IMR-90 (cell line): ENCODE results near the gene HORMAD2. TPM values are rescaled to one million over a fixed set of nuclear protein-coding genes. Genes with fewer than 3 reads are reported as not detected.
A peak's percentile ranks its signal among the peaks of the same experiment; 100 is the strongest.

Experiments
- ATAC-seq: fragments of 200-7000 bp; cut with Tn5 transposase; 2 replicates; pipeline ENCODE4 v1.9.1; 2020; ENCODE audit warnings: low read depth, mild to moderate bottlenecking, moderate library complexity
- BruUV-seq: library from RNA; stranded (reverse); fragments of 400-500 nt; replicated peaks from 2 replicates; lab custom pipeline; 2021; lab: Mats Ljungman, UMichigan
- CTCF ChIA-PET: fragments of 300-600 bp; formaldehyde crosslinking; extraction: SDS; loops from one replicate; lab custom pipeline; 2021; ENCODE audit warnings: antibody characterized with exemption; lab: Yijun Ruan, JAX
- POLR2A ChIA-PET: fragments of 300-600 bp; sonication (Branson Sonifier 250); formaldehyde crosslinking; loops from one replicate; lab custom pipeline; 2022; ENCODE audit warnings: antibody characterized with exemption; ENCODE audit not compliant: unreplicated experiment; lab: Charles Lee
- DNase-seq: peaks from one replicate; pipeline ENCODE4 v3.0.0; 2013
- H2AFZ ChIP-seq: replicated peaks from 2 replicates; pipeline ENCODE3; 2013; ENCODE audit warnings: low read length, mild to moderate bottlenecking; ENCODE audit not compliant: poor library complexity
- H2AK5ac ChIP-seq: 2 replicates; pipeline ENCODE4 v1.6.1; 2013; ENCODE audit warnings: low read depth, low read length, inconsistent platforms
- H2AK9ac ChIP-seq: replicated peaks from 2 replicates; pipeline ENCODE3; 2013; ENCODE audit warnings: mild to moderate bottlenecking, low read depth, low read length, moderate library complexity; ENCODE audit not compliant: poor library complexity
- H2BK120ac ChIP-seq: 2 replicates; pipeline ENCODE4 v1.6.1; 2013; ENCODE audit warnings: low read depth, low read length, inconsistent platforms
- H2BK15ac ChIP-seq: 3 replicates; pipeline ENCODE4 v1.6.1; 2013; ENCODE audit warnings: low read depth, low read length, inconsistent platforms
- H2BK20ac ChIP-seq: 2 replicates; pipeline ENCODE4 v1.6.1; 2013; ENCODE audit warnings: low read depth, mild to moderate bottlenecking, inconsistent platforms, low read length, moderate library complexity
- H2BK5ac ChIP-seq: 2 replicates; pipeline ENCODE4 v1.6.1; 2013; ENCODE audit warnings: mild to moderate bottlenecking, low read depth, low read length, inconsistent platforms; ENCODE audit not compliant: poor library complexity, severe bottlenecking
- H3K14ac ChIP-seq: replicated peaks from 2 replicates; pipeline ENCODE4 v1.6.1; 2013; ENCODE audit warnings: low read depth, low read length, inconsistent platforms
- H3K18ac ChIP-seq: 2 replicates; pipeline ENCODE4 v1.6.1; 2013; ENCODE audit warnings: low read depth, low read length, control low read depth
- H3K23ac ChIP-seq: 2 replicates; pipeline ENCODE4 v1.6.1; 2013; ENCODE audit warnings: low read depth, low read length, inconsistent platforms
- H3K27ac ChIP-seq: 2 replicates; pipeline ENCODE4 v1.5.1; 2013; ENCODE audit warnings: mild to moderate bottlenecking, control low read depth, low read length; ENCODE audit not compliant: insufficient read depth
- H3K27me3 ChIP-seq: 2 replicates; pipeline ENCODE4 v1.6.1; 2013; ENCODE audit warnings: low read length; ENCODE audit not compliant: control insufficient read depth, insufficient read depth
- H3K36me3 ChIP-seq: 2 replicates; pipeline ENCODE4 v1.6.1; 2013; ENCODE audit warnings: low read length, mixed read lengths; ENCODE audit not compliant: control insufficient read depth, insufficient read depth
- H3K4ac ChIP-seq: 2 replicates; pipeline ENCODE4 v1.6.1; 2013; ENCODE audit warnings: low read depth, low read length, inconsistent platforms
- H3K4me1 ChIP-seq: 2 replicates; pipeline ENCODE4 v1.6.1; 2013; ENCODE audit warnings: low read length, mixed read lengths; ENCODE audit not compliant: control insufficient read depth, insufficient read depth
- H3K4me2 ChIP-seq: 2 replicates; pipeline ENCODE4 v1.6.1; 2013; ENCODE audit warnings: low read depth, mild to moderate bottlenecking, control low read depth, low read length, moderate library complexity
- H3K4me3 ChIP-seq: 2 replicates; pipeline ENCODE4 v1.5.1; 2013; ENCODE audit warnings: low read depth, mild to moderate bottlenecking, control low read depth, low read length, moderate library complexity; ENCODE audit not compliant: insufficient read depth
- H3K56ac ChIP-seq: 2 replicates; pipeline ENCODE4 v1.6.1; 2013; ENCODE audit warnings: low read length, inconsistent platforms; ENCODE audit not compliant: insufficient read depth; ENCODE audit errors: extremely low read depth
- H3K79me1 ChIP-seq, 2 experiments: 2 replicates each; pipeline ENCODE4 v1.6.1; 2013; ENCODE audit warnings: low read length in 2 of 2, inconsistent platforms in 1 of 2, low read depth in 1 of 2
- H3K9ac ChIP-seq: 2 replicates; pipeline ENCODE4 v1.6.1; 2013; ENCODE audit warnings: low read depth, low read length, control low read depth
- H3K9me1 ChIP-seq: 2 replicates; pipeline ENCODE4 v1.6.1; 2013; ENCODE audit warnings: low read length, inconsistent platforms; ENCODE audit not compliant: insufficient read depth
- H3K9me3 ChIP-seq: 2 replicates; pipeline ENCODE4 v1.6.1; 2013; ENCODE audit warnings: low read length; ENCODE audit not compliant: control insufficient read depth, insufficient read depth
- H4K20me1 ChIP-seq: 2 replicates; pipeline ENCODE4 v1.6.1; 2013; ENCODE audit warnings: low read length, inconsistent platforms; ENCODE audit not compliant: insufficient read depth
- H4K5ac ChIP-seq: 2 replicates; pipeline ENCODE4 v1.6.1; 2013; ENCODE audit warnings: mild to moderate bottlenecking, low read depth, low read length, control low read depth
- H4K8ac ChIP-seq, 2 experiments: 2 replicates each; pipeline ENCODE4 v1.6.1; 2013; ENCODE audit warnings: low read depth in 2 of 2, low read length in 2 of 2, control low read depth in 1 of 2, inconsistent platforms in 1 of 2
- H4K91ac ChIP-seq: 2 replicates; pipeline ENCODE4 v1.6.1; 2013; ENCODE audit warnings: low read depth, low read length, inconsistent platforms; ENCODE audit not compliant: insufficient read depth
- BHLHE40 ChIP-seq: fragments of 150-350 bp; IDR thresholded peaks from 2 replicates; pipeline ENCODE4 v1.6.1; 2016; ENCODE audit warnings: mild to moderate bottlenecking, low read depth, low read length
- CHD1 ChIP-seq: IDR thresholded peaks from 2 replicates; pipeline ENCODE4 v1.6.1; 2012; ENCODE audit warnings: low read depth, low read length, improper control_type of control experiment
- MAFK ChIP-seq: IDR thresholded peaks from 2 replicates; pipeline ENCODE4 v1.6.1; 2012; ENCODE audit warnings: low read depth, low read length, improper control_type of control experiment
- NFE2L2 ChIP-seq: fragments of 150-350 bp; IDR thresholded peaks from 2 replicates; pipeline ENCODE4 v1.6.1; 2016; ENCODE audit warnings: low read depth, mild to moderate bottlenecking, low read length
- POLR2A ChIP-seq: IDR thresholded peaks from 2 replicates; pipeline ENCODE4 v1.6.1; 2012; ENCODE audit warnings: mild to moderate bottlenecking, low read depth, low read length
- RAD21 ChIP-seq: IDR thresholded peaks from 2 replicates; pipeline ENCODE4 v1.6.1; 2012; ENCODE audit warnings: low read length, improper control_type of control experiment
- RCOR1 ChIP-seq: IDR thresholded peaks from 2 replicates; pipeline ENCODE4 v1.6.1; 2012; ENCODE audit warnings: mild to moderate bottlenecking, low read length, improper control_type of control experiment; ENCODE audit not compliant: insufficient replicate concordance
- SMC3 ChIP-seq: fragments of 150-350 bp; IDR thresholded peaks from 2 replicates; pipeline ENCODE4 v1.6.1; 2016; ENCODE audit warnings: low read depth, mild to moderate bottlenecking, antibody characterized with exemption, low read length, moderate library complexity
- WGBS, 2 experiments: methylation state at CpG; one replicate each; pipeline versions ENCODE4 v1.1.5 to v1.1.7; 2013; ENCODE audit warnings: missing lambda C conversion rate in 2 of 2; ENCODE audit not compliant: insufficient read length in 1 of 2; ENCODE audit errors: extremely low coverage in 2 of 2; 5-methylcytosine and 5-hydroxymethylcytosine counted together
- dilution Hi-C: fragments of 300-500 bp; cut with HindIII; formaldehyde crosslinking; loops from one replicate; pipeline ENCODE4 v1.14.3; 2018; ENCODE audit warnings: low sequenced_read_pairs; ENCODE audit not compliant: unreplicated experiment
- in situ Hi-C: fragments of 300-500 bp; cut with MboI; formaldehyde crosslinking; loops from 3 replicates; pipeline ENCODE4 v1.14.3; 2019; ENCODE audit warnings: low sequenced_read_pairs, inconsistent platforms, mixed read lengths
- intact Hi-C: fragments of 100-400 bp; cut with micrococcal nuclease; formaldehyde crosslinking; loops from 2 replicates; pipeline ENCODE4 v1.10.0; 2022
- polyA plus RNA-seq, 3 experiments: library from polyadenylated mRNA; depleted of rRNA; stranded (reverse); fragments of >200 nt; gene quantifications; 2 replicates each; pipeline ENCODE4 v1.2.3, GENCODE V29; 2012; ENCODE audit warnings: low replicate concordance in 1 of 3
- total RNA-seq: library from RNA; depleted of rRNA; stranded (reverse); fragments of >200 nt; gene quantifications from 2 replicates; pipeline ENCODE4 v1.2.3, GENCODE V29; 2012
- TF ChIP-seq, protein P1 (sequence below): fragments of 150-350 bp; IDR thresholded peaks from 2 replicates; pipeline ENCODE4 v1.6.1; 2017; ENCODE audit warnings: mild to moderate bottlenecking, antibody characterized with exemption, low read length, low read depth
- TF ChIP-seq, protein P2 (sequence below): conservative IDR thresholded peaks from 2 replicates; pipeline ENCODE4 v1.5.1; 2012; ENCODE audit warnings: mild to moderate bottlenecking, low read depth, low read length, improper control_type of control experiment
- TF ChIP-seq, protein P3 (sequence below): fragments of 150-350 bp; IDR thresholded peaks from 2 replicates; pipeline ENCODE4 v1.6.1; 2016; ENCODE audit warnings: low read depth, mild to moderate bottlenecking, low read length, moderate library complexity, borderline replicate concordance

Gene HORMAD2
- total and polyA plus RNA-seq, 2 of the 4 experiments (the other 2 are of a cell fraction), result not detected

DNA sequence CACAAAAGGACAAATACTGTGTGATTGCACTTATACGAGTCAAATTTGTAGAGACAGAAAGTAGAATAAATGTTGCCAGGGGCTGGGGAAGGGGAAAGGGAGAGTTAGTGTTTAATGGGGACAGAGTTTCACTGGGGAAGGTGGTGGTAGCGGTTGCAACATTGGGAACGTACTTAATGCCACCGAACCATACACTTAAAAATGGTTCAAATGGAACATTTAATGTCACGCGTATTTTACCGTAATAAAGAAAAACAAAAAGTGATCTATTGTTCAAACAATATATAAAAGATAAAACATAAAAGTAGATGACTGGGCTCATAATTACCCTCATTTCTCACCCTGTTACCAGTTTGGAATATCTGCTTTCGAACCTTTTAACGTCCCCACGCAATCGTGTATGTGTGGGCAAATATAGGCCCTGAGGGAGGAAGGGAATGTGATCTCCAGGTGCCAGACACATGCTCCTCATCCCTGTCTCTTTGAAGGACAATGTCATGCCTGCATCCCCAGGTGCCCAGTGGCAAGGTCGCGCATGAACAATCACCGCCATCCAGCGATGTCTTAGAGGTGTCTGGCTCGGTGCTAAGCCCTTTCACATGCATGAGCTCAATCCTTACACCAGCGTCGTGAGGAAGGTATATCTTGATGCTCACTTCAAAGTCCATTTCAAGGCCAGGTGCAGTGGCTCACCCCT is 131.0 kb downstream of the HORMAD2 start:
- H3K36me3 ChIP-seq, result no peaks in the 10 kb centered on the region
- peak overlapping the region; percentile 85 for H4K91ac ChIP-seq
- peak overlapping the region; percentile 91 for H2BK120ac ChIP-seq
- TF ChIP-seq, protein P1, sequence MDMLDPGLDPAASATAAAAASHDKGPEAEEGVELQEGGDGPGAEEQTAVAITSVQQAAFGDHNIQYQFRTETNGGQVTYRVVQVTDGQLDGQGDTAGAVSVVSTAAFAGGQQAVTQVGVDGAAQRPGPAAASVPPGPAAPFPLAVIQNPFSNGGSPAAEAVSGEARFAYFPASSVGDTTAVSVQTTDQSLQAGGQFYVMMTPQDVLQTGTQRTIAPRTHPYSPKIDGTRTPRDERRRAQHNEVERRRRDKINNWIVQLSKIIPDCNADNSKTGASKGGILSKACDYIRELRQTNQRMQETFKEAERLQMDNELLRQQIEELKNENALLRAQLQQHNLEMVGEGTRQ, result no peak
- TF ChIP-seq, protein P2, sequence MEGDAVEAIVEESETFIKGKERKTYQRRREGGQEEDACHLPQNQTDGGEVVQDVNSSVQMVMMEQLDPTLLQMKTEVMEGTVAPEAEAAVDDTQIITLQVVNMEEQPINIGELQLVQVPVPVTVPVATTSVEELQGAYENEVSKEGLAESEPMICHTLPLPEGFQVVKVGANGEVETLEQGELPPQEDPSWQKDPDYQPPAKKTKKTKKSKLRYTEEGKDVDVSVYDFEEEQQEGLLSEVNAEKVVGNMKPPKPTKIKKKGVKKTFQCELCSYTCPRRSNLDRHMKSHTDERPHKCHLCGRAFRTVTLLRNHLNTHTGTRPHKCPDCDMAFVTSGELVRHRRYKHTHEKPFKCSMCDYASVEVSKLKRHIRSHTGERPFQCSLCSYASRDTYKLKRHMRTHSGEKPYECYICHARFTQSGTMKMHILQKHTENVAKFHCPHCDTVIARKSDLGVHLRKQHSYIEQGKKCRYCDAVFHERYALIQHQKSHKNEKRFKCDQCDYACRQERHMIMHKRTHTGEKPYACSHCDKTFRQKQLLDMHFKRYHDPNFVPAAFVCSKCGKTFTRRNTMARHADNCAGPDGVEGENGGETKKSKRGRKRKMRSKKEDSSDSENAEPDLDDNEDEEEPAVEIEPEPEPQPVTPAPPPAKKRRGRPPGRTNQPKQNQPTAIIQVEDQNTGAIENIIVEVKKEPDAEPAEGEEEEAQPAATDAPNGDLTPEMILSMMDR, result no peak
- TF ChIP-seq NFE2L2 (no peak), MAFK (no peak), BHLHE40 (no peak), SMC3 (no peak), RCOR1 (no peak), CHD1 (no peak), POLR2A (no peak), RAD21 (no peak)
- TF ChIP-seq, protein P3, sequence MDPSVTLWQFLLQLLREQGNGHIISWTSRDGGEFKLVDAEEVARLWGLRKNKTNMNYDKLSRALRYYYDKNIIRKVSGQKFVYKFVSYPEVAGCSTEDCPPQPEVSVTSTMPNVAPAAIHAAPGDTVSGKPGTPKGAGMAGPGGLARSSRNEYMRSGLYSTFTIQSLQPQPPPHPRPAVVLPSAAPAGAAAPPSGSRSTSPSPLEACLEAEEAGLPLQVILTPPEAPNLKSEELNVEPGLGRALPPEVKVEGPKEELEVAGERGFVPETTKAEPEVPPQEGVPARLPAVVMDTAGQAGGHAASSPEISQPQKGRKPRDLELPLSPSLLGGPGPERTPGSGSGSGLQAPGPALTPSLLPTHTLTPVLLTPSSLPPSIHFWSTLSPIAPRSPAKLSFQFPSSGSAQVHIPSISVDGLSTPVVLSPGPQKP, result no peak
- no peaks in the 10 kb centered on the region for H3K27me3 ChIP-seq
- 0 out of 2 replicates have a peak overlapping the region, but pooled peaks have one; percentile 23 for H3K23ac ChIP-seq
- H3K79me1 ChIP-seq, result 0 out of 4 replicates have a peak, but pooled peaks cover 0 to 15% of the 10 kb centered on the region in 2 experiments
- H4K20me1 ChIP-seq, result no peaks in the 10 kb centered on the region
- no peak overlapping the region for H2AFZ ChIP-seq
- intact Hi-C loops, result no loop called here
- no peak overlapping the region for H3K56ac ChIP-seq
- no peak for ATAC-seq
- POLR2A ChIA-PET, result interaction anchor here (0.6 to 1.1 kb wide), 2 partner anchors 36 to 1734 kb away, joined by 3 read pairs; partner anchors contain the start of gene LIF
- peak overlapping the region; percentile 60 to 67 for H4K8ac ChIP-seq
- H2AK5ac ChIP-seq, result peak overlapping the region; percentile 97
- no peak overlapping the region for H3K4me3 ChIP-seq
- CTCF ChIA-PET, result no interaction called here
- in situ Hi-C loops, result no loop called here
- H3K4ac ChIP-seq, result peak overlapping the region; percentile 87
- peak overlapping the region; percentile 42 for H3K14ac ChIP-seq
- H4K5ac ChIP-seq, result peak overlapping the region; percentile 85
- WGBS, 2 experiments, result 95% methylated on average over 4 of the region's 18 CpGs; no CpG with 5 or more reads in 1 of the 2 experiments
- H3K9me3 ChIP-seq, result no peaks in the 10 kb centered on the region
- no peak overlapping the region for H2AK9ac ChIP-seq
- H2BK5ac ChIP-seq, result peak overlapping the region; percentile 62
- no peak overlapping the region for H3K4me2 ChIP-seq
- dilution Hi-C loops, result no loop called here
- H3K27ac ChIP-seq, result peak overlapping the region; percentile 34
- H2BK15ac ChIP-seq, result peak overlapping the region; percentile 96
- BruUV-seq, result no TSS peak
- peaks cover 39% of the 10 kb centered on the region for H3K4me1 ChIP-seq
- DNase-seq, result no peak
- H3K18ac ChIP-seq, result peak overlapping the region; percentile 80
- H3K9me1 ChIP-seq, result peaks cover 35% of the 10 kb centered on the region
- H2BK20ac ChIP-seq, result peak overlapping the region; percentile 91
- H3K9ac ChIP-seq, result no peak overlapping the region
